ENCODE data around the gene LMNTD2.

Gene LMNTD2

DNA sequence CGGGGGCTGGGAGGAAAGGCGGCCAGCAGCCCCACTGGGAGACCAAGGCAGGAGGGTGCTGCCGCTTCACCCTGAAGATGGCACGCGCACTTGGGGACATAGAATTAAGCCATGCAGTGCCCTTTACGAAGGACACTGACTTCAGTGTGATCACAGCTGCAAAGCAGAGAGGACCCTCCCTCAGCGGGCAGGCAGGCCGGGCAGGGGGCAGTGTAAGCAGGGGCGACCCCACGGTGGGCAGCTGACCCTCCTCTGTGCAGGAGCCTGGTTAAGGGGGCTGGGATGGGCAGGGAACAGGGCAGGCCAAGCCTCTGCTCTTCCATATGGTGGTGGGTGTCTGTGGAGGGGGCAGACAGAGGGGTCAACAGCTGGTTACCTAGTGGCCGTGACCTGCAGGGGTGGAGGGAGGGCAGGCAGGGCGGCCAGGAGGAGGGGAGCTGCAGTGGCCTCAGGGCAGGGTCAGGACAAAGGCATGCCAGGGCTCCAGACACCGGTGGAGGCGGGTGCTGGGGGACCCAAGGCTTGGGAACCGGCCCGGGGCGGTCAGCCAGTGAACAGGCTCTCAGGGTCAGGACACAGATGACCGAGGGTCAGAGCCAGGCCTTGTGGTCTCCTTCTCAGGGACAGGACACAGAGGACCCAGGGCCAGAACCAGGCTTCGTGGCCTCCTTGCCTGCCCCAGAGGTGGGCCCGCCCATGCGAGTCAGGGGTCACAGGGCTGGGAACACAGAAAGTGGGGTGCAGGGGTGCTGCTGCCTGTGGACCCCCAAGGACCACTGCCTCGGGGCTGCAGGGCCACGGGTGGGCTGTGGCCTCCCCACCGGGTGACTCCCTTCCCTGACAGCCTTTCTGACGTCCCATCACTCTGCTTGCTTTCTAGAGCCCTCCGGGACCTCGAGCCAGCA is 7.2 kb downstream of the LMNTD2 start:
- ATAC-seq: no peak

DNA sequence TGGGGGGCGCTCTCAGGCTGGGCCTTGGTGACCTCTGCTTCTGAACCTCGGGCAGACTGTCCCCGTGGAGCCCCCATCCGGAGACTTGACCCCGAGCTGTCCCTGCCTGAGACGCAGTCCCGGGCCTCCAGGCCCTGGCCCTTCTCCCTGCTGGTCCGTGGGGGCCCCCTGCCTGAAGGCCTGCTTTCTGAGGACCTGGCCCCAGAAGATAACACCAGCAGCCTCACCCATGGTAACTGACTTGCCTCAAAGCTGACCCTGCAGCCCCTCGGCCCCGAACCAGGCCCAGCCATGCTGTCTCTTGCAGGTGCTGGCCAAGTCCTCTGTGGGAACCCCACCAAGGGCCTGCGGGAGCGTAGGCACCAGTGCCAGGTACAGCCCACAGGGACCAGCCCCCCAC is 8.9 kb downstream of the LMNTD2 start:
- ATAC-seq: no peak

DNA sequence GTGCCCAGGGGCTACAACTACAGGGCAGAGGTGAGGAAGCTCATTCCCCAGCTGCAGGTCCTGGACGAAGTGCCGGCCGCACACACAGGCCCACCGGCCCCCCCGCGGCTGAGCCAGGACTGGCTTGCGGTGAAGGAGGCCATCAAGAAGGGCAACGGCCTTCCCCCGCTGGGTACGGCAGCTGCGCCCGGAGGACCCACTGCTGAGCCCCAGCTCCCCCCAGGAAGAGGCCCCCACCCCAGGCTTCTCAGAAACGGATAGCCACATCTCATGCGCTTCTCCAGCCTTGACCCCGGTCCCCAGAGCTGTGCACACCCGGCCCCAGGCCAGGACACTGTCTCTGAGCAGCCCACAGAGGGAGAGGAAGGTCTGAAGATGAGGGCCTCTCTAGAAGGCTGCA is 9.4 kb downstream of the LMNTD2 start:
- ATAC-seq: no peak

DNA sequence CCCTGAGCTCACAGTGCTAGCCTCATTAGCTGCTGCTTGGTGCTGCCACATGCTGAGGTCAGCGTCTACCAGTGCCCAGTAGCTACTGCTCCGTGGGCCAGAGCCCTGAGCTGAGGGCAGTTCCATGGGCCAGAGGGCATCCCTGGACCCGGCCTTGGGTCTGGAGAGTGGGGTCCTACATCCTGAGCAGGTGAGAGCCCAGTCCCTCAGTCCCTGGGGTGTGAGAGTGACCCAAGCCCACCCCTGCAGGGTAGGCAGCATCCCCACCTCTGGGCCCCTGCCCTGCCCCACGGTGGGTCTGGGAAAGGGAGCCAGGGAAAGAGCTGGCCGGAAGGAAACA is 9.8 kb downstream of the LMNTD2 start:
- no peak for ATAC-seq

DNA sequence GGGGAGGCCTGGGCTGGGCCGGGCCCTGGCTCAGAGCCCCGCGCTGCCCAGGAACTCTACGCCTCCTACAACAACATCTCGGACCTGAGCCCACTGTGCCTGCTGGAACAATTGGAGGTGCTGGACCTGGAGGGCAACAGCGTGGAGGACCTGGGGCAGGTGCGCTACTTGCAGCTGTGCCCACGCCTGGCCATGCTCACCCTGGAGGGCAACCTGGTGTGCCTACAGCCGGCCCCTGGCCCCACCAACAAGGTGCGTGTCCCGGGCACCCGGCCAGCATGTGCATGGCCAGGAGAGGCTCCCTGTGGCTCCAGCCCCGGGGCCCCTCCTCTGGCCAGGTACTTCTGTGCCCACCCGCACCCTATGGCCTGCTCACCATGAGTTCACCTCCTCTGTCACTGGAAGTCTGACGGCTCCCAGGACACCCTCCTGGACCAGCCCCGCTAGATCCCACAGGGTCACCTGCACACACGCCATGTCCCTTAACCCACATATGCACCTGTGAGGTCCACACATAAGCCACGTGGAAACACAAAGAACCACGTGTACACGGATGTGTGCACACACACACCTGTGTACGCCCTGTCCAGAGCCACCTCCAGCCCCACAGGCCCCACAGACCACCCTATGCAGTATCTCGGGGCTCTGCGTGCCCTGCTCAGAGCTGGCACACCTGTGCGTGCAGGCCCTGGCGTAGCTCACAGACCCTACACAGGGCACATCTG is 10.4 kb downstream of the LMNTD2 start:
- no peak for ATAC-seq

DNA sequence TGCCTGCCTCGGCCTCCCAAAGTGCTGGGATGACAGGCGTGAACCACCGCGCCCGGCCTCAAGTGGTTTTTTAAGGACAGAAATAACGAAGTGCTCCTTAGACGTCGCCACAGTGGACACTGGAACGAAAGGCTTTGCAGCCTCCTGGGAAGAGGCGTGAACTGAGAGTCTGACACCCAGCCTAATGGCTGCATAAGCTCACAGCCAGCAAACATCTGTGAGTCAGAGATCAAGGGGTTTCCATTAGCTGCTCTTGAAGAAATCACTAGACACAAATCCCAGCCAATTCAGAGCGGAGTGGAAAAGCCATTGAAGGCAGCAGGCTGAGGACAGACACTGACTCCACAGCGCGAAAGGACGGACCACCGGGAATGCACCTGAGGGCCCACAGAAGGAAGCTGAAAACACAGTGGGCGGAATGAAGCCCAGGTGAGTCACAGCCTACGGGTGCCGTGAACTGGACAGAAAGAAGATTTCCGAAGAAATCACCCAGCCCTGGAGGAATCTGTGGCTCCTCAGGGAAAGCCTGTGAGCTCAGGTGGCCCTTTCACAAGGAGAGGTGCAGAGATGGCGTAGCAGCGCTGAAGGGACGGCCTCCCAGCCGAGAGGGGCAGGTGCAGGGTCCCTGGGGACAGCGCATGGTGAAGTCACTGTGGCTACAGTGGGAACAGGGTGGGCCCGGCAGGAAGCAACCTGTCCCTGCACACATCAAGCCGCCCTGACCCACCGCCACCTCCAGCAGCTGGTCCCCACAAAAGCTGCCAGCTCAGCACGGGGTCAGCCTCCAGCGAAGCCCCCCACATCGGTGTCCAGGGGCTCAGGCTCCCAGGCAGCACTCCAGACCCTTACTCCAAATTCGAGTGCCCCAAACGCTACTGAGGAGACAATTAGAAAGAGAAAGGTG is 11.6 kb downstream of the LMNTD2 start:
- no peak for ATAC-seq

DNA sequence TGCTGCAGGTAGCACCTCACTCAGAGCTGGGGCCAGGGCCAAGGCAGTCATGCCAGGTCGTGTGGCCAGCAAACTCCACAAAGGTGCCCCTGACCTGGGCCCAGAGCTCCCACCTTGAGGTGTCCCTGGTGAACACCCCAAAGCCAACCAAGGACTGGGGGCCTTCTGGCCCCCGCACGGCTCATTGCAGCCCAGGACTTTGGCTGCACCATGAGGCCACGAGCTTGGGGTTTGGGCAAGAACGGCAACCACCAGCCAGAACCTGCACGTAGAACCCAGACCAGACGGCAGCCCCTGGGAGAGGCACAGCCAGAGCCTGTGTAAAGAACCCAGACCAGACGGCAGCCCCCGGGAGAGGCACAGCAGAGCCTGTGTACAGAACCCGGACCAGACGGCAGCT is 15.4 kb downstream of the LMNTD2 start:
- no peak for ATAC-seq

DNA sequence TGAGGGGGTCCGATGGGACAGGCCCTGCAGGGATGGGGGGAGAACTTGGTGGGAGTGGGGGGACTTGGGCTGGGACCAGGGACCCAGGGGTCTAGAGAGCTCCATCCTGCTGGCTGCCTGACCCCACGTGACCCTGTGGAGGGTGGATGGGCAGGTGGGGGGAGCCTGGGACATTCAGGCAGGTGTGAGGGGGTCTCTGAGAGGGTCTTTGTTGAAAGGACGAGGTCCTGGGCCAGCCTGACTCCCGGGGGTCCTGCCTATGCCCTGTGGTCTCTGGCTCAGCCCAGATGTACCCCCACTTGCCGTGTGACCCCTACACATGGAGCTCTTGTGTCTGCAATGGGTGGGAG is 15.7 kb downstream of the LMNTD2 start:
- ATAC-seq: no peak

DNA sequence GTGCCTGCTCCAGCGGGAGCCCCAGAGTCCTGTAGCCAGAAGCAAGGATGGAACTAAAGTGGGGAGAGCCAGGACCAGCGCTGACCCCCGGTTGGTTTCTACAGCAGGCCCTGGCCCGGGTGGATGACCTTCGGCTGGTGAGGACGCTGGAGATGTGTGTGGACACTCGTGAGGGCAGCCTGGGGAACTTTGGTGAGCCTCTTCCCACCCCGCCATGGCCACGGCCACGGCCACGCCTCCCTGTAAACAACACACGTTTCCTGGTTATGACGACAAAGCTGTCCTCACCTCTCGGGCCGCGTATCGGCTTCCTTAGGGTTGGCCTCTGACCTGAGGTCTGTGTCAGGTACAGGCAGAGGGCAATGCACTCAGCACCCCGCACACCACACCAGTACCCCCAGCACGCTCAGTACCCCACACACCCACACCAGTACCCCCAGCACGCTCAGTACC is 19.1 kb downstream of the LMNTD2 start:
- no peak for ATAC-seq

DNA sequence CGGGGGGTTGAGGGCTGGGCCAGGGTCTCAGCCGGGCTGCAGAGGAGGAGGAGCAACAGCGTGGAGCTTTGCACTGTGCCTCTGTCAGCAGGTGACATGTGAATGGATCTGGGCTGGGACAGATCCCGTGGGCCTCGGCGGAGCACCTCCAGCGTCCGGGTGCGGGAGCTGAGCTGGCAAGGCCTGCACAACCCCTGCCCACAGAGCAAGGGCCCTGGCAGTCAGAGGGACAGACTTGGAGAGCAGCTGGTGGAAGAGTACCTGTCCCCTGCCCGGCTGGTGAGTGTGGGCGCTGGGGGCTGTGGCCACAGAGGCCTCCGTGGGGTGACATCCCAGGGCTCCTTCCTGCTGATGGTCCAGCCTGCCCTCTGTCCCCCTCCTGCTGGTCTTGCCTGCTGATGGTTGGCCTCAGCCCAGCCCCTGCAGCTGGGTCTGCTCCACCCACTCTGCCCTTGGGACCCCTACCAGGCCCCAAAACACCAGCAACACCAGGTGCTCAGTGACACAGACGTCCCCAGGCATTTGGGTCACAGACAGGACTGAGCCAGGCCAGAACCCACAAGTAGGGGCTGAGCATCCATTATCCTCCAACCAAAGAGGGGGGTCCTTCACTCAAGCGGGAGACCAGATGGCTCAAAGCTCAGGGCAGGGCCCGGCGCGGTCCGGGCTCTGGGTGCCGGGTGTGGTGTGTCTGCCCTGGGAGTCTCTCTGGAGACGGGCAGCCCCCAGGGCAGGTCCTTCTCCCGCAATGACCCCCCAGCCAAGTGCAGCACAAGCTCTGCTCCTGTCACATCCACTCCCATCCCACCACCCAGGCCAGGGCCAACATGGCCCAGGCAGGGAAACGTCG is 19.7 kb downstream of the LMNTD2 start:
- no peak for ATAC-seq

DNA sequence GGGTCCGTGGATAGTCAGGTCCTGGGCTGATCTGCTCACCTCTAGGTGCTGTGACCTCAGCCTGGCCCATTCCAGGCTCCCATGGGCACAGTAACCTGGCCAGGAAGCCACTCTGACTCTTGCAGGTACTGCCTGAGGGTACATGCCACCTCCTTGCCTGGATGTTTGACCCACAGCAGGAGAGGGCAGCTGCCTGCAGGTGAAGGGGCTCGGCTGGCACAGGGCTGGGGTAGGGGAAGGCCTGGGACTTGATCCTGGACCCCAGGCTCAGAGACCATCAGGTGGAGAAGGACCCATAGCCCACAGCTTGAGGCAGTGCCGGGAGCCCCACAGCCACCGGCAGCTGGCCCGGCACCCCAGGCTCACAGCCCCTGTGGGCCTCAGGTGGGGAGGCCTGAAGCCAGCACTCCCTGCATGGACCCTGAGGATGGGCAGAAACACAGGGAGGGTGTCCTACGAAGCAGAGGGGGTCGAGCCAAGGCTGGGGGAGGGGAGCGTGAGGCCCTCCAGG is 20.5 kb downstream of the LMNTD2 start:
- ATAC-seq: no peak

DNA sequence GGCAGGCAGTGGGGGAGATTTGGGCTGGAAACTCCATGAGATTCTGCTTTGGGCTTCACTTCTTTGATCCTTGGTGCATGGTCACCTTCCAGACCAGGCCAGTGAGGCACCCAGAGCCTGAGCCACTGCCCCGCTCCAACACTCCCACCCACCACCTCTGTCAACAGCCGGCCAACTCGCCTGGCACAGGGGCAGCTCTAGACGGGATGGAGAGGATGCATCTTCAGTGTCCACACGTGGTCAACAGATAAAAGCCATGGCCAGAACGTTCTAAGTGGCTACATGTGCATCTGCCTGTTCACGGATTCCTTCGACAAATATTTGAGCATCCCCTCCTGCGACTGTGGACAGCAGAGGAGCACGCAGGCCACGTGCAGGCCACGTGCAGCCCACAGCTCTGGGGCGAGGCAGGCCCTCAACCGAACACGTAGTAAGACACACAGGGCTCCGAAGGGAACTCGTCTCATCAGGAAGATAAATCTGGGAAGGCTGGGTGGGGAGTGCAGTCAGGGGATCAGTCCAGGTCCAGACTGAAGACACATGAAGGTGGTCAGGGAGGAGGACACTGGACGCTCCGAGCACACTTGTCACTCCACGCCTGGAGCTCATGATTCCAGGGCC is 22.0 kb downstream of the LMNTD2 start:
- ATAC-seq: no peak

DNA sequence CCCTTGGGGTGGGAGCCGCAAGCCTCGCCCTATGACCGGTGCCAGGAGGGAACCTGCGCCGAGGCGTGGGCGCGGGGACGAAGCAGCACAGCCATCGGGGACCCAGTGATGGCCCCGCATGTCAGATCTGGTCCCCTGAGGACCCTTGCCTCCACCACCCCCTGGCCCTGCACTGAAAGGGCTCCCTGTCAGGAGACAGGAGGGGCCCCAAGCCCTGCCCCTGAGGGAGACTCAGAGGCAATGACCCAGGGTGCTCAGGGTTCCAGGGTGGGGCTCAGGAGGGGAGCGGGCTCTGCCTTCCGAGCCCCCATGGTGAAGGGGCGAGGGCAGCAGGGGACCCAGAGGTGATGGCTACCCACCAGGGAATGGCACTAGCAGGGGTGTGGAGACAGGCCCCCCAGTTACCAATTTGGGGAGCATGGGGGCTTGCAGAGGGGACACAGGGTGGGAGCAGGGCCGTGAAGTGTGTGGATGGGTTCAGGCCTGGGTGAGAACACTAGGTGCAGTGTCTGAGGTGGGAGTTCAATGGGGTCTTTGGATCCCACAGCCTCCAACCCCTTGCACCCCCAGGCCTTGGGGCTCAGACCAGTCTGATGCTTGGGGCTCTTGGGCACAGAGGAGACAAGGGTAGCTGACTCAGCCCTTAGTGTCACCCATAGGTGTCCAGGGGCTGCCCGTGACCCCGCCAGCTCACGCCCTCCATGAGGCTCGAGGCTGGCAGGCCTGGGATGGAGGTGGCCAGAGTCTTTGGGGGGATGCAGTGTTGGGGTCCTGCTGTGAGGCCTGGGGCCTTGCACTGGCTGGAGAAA is 22.7 kb downstream of the LMNTD2 start:
- ATAC-seq: no peak

DNA sequence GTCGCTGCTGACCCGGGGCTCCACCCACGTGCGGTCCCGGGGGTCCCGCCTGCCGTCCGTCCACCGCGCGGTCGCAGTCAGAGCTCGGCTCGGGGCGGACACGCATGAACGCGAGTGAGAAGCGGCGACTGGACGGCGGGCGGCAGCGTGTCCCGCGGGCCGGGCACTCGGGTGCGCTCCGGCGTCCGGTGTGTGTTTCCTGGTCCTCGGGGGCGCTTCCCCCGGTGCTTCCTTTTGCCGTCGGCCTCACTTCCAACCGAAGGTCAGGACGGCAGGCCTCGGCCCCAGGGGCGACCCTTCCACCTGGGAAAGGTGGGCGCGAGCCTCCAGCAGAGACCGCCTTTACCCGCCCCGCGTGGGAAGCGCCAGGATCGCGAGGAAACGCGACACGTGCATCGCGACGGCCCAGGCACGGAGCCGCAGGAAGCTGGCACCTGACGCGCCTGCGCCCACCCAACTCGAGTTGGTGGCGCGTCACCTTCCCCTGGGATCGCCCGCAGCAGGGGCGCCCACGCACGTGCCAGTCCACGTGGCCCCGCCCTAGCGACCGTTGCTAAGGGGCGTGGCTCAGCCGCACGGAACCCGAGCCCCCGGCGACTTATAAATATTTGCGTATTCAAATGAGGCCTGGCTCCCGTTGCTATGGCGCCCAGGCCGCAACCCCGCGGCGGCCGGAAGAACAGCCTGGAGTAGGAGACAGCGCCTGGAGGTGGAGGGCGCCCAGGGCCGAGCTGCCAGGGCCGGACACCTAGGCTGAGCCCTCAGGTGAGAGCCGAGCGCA is 23.5 kb downstream of the LMNTD2 start, which contains the start of gene LRRC56:
Gene LRRC56, plus strand, starts transcription at position 687 of the 781 bp plus-strand sequence. CDS start 3,158 bp downstream, outside the sequence.
- peak; percentile 43 to 49 for ATAC-seq

DNA sequence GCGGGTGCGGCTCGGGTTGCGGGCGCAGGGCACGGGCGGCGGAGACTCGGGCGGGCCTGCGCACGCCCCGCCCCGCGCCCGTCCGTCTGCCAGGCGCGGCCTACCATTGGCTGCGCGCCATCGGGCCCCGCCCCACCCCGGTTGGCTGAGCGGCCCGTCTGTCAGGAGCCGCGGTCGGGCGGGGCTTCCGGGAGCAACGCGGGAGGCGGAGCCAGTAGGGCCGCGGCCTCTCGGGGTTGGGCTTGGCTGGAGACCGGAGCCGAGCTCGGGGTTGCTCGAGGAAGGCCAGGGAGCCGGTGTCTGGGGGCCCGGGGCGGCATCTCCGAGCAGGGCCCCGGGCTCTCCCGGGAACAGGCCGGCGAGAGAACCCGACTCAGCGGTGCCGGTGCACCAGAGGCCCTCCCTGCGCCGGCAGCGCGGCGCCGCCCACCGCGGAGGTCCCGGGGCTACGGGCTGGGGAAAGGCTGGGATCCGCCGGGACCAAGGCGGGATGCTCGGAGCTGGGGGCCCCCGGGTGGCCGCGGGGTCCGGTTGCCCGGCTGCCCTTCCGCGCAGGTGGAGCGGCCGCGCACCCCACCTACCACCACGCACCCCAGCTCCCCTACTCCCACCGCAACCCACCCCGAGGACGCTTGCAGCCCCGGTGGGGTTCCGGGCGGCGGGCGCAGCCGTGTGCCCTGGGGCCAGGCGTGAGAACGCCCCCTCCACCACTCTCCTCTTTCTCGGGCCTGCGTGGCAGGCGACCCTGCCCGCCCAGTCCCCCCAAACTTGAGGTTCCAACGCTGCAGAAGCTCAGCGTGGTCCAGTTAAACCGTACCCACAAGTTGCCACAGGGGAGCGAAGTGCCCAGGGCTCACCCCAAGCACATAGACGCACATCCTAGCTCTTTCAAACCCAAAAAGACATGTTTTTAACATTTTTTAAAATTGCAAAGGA is 24.8 kb downstream of the LMNTD2 start, which contains the start of gene HRAS:
Gene HRAS, minus strand, starts transcription at position 58 of the 936 bp plus-strand sequence.
- peak; percentile 88 to 89 for ATAC-seq

DNA sequence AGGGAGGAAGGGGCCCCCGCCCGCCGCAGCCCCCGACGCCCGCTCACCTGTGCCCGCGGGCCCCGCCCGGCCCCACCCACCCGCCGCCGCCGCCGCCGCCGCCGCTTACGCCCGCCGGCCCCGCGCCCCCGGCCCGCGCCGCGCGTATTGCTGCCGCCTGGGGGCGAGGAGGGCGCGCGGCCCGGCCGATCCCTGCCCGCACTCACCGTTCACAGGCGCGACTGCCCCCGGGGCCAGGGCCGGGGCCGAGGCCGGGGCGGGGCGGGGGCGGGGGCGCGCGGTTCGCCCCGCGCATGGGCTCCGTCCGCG is 25.4 kb downstream of the LMNTD2 start:
- ATAC-seq: peak; percentile 11 to 20

DNA sequence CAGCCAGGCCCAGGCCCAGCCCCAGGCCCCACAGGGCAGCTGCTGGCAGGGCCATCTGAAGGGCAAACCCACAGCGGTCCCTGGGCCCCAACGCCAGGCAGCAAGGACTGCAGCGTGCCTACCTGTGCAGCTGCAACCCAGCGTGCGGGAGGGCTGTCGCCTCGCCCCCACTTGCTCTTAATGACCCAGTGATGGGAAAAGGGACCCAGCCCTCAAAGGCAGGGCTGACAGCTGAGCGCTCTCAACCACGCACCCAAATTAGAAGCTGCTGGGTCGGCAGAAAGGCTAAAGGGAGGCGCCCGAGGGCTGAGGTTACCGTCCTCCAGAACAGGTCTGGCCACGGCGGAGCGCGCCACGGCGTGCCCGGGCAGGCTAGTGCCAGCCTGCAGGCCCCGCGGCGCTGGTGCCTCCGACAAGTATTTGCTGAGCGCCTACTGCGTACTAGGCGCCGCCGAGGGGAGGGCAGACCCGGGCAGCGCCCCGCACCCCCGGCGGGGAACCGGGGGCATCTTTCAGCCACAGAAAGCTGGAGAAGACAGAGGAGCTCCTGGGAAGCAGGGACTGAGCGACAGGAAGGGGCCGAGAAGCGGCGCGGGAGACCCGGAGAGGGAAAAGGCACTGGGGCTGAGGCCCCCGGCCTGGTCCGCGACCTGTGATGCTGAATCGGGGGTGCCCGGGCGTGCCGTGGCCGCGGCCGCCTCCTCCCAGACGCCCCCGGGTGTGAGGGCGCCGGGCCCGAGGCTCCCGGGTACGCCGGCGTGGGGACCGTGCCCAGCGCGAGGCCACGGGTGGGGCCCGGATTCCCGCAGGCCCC is 25.9 kb downstream of the LMNTD2 start:
- ATAC-seq: no peak
